Liver (tissue), 9 donors: ENCODE results near the gene CD46. TPM values are rescaled to one million over a fixed set of nuclear protein-coding genes. Genes with fewer than 3 reads are reported as not detected.

Experiments used
- DNase-seq: peaks from one replicate; pipeline ENCODE4 v3.0.0-alpha.2; 2017; ENCODE audit warnings: low spot score
- H3K27ac ChIP-seq, 2 donors: one replicate each; pipeline ENCODE4 v1.7.0; 2013; ENCODE audit warnings: inconsistent platforms in 2 of 2, low read length in 2 of 2, control low read depth in 1 of 2, low read depth in 1 of 2, mild to moderate bottlenecking in 1 of 2
- H3K27me3 ChIP-seq, 4 donors: one replicate each; pipeline versions ENCODE4 v1.6.1 to v1.7.0; 2013; ENCODE audit warnings: low read length in 3 of 4, inconsistent platforms in 1 of 4, mild to moderate bottlenecking in 1 of 4, moderate library complexity in 1 of 4; ENCODE audit not compliant: control insufficient read depth in 4 of 4, insufficient read depth in 4 of 4
- H3K36me3 ChIP-seq, 4 donors: one replicate each; pipeline versions ENCODE4 v1.6.1 to v1.7.0; 2013; ENCODE audit warnings: low read length in 3 of 4, mild to moderate bottlenecking in 3 of 4, low read depth in 1 of 4, moderate library complexity in 1 of 4; ENCODE audit not compliant: control insufficient read depth in 4 of 4, insufficient read depth in 3 of 4
- H3K4me1 ChIP-seq, 4 donors: one replicate each; pipeline versions ENCODE4 v1.6.1 to v1.7.0; 2013; ENCODE audit warnings: low read length in 3 of 4, mild to moderate bottlenecking in 3 of 4, moderate library complexity in 1 of 4; ENCODE audit not compliant: control insufficient read depth in 4 of 4, insufficient read depth in 4 of 4
- H3K4me3 ChIP-seq, 3 donors: one replicate each; pipeline versions ENCODE4 v1.6.1 to v1.7.0; 2013; ENCODE audit warnings: low read length in 3 of 3, control low read depth in 1 of 3, low read depth in 1 of 3, mild to moderate bottlenecking in 1 of 3
- H3K9ac ChIP-seq, 2 donors: one replicate each; pipeline ENCODE4 v1.7.0; 2013; ENCODE audit warnings: low read length in 2 of 2, mild to moderate bottlenecking in 2 of 2, moderate library complexity in 2 of 2, control low read depth in 1 of 2, low read depth in 1 of 2
- H3K9me3 ChIP-seq, 4 donors: one replicate each; pipeline versions ENCODE4 v1.6.1 to v1.7.0; 2013; ENCODE audit warnings: low read length in 3 of 4; ENCODE audit not compliant: control insufficient read depth in 4 of 4
- CTCF ChIP-seq: fragments of 150-350 bp; IDR thresholded peaks from 2 replicates; pipeline ENCODE4 v1.5.1; 2017; ENCODE audit warnings: improper control_type of control experiment, low read depth, low read length; ENCODE audit not compliant: missing input control
- EGR1 ChIP-seq, 2 donors: IDR thresholded peaks; 2 replicates each; pipeline ENCODE4 v1.6.1; 2016 to 2018; ENCODE audit warnings: antibody characterized with exemption in 2 of 2, low read depth in 2 of 2
- FOXA1 ChIP-seq: IDR thresholded peaks from 2 replicates; pipeline ENCODE4 v1.6.1; 2016; ENCODE audit warnings: antibody characterized with exemption
- FOXA2 ChIP-seq: IDR thresholded peaks from 2 replicates; pipeline ENCODE4 v1.6.1; 2016; ENCODE audit warnings: antibody characterized with exemption
- GABPA ChIP-seq, 2 donors: IDR thresholded peaks in 1 of 2; conservative IDR thresholded peaks in 1 of 2; 2 replicates each; pipeline ENCODE4 v1.6.1; 2016; ENCODE audit warnings: antibody characterized with exemption in 2 of 2, mild to moderate bottlenecking in 1 of 2, moderate library complexity in 1 of 2
- HNF4A ChIP-seq, 2 donors: conservative IDR thresholded peaks; 2 replicates each; pipeline ENCODE4 v1.6.1; 2016; ENCODE audit warnings: antibody characterized with exemption in 2 of 2, mild to moderate bottlenecking in 2 of 2
- HNF4G ChIP-seq: IDR thresholded peaks from 2 replicates; pipeline ENCODE4 v1.6.1; 2016; ENCODE audit warnings: antibody characterized with exemption
- JUND ChIP-seq, 2 donors: IDR thresholded peaks; 2 replicates each; pipeline ENCODE4 v1.6.1; 2016; ENCODE audit warnings: antibody characterized with exemption in 2 of 2
- MAX ChIP-seq: IDR thresholded peaks from 2 replicates; pipeline ENCODE4 v1.6.1; 2016; ENCODE audit warnings: antibody characterized with exemption
- NR2F2 ChIP-seq: IDR thresholded peaks from 2 replicates; pipeline ENCODE4 v1.6.1; 2016; ENCODE audit warnings: antibody characterized with exemption
- RAD21 ChIP-seq, 2 donors: IDR thresholded peaks; 2 replicates each; pipeline ENCODE4 v1.6.1; 2016; ENCODE audit warnings: antibody characterized with exemption in 2 of 2, mild to moderate bottlenecking in 2 of 2
- REST ChIP-seq: IDR thresholded peaks from 2 replicates; pipeline ENCODE4 v1.6.1; 2016; ENCODE audit warnings: antibody characterized with exemption, mild to moderate bottlenecking
- RXRA ChIP-seq, 2 donors: IDR thresholded peaks; 2 replicates each; pipeline ENCODE4 v1.6.1; 2017 to 2018; ENCODE audit warnings: antibody characterized with exemption in 2 of 2, mild to moderate bottlenecking in 1 of 2
- SP1 ChIP-seq: IDR thresholded peaks from 2 replicates; pipeline ENCODE4 v1.6.1; 2018; ENCODE audit warnings: antibody characterized with exemption, mild to moderate bottlenecking
- TAF1 ChIP-seq: conservative IDR thresholded peaks from 2 replicates; pipeline ENCODE4 v1.6.1; 2016; ENCODE audit warnings: antibody characterized with exemption, mild to moderate bottlenecking
- YY1 ChIP-seq: IDR thresholded peaks from 2 replicates; pipeline ENCODE4 v1.6.1; 2016; ENCODE audit warnings: antibody characterized with exemption, mild to moderate bottlenecking
- ZBTB33 ChIP-seq: IDR thresholded peaks from 2 replicates; pipeline ENCODE4 v1.6.1; 2016; ENCODE audit warnings: antibody characterized with exemption
- WGBS: extraction: QIAGEN DNeasy Blood & Tissue Kit; methylation state at CpG from one replicate; pipeline ENCODE4 v1.1.7; 2013; 5-methylcytosine and 5-hydroxymethylcytosine counted together
- polyA plus RNA-seq, 2 donors: library from polyadenylated mRNA; stranded (reverse) in 1 of 2; unstranded in 1 of 2; fragments of 200-250 nt in 1 of 2; fragments of >200 nt in 1 of 2; fragmentation: Nextera tagmentation in 1 of 2; extraction: Ambion mirVana in 1 of 2; gene quantifications; one replicate each; pipeline versions ENCODE4 v1.2.1 to v1.2.3, GENCODE V29; 2013 to 2015
- total RNA-seq, 2 donors: library from RNA; depleted of rRNA; stranded (reverse); fragments of >200 nt; gene quantifications; one replicate each; pipeline ENCODE4 v1.2.3, GENCODE V29; 2014
- TF ChIP-seq, protein P1 (sequence below): IDR thresholded peaks from 2 replicates; pipeline ENCODE4 v1.6.1; 2016; ENCODE audit warnings: antibody characterized with exemption
- donor health status: healthy.
- donor health status: healthy.
- donor health status: healthy.
- donor health status: healthy.
- donor health status: healthy.

CD46 gene
- total and polyA plus RNA-seq, 4 donors, result 71.3 to 177 (median 121) TPM

- no peaks in the 10 kb centered on the region for H3K27me3 ChIP-seq
- peaks cover 2 to 16% (median 14%) of the 10 kb centered on the region in 4 donors for H3K4me1 ChIP-seq
- no peaks in the 10 kb centered on the region for H3K9me3 ChIP-seq
- 77% methylated on average over 9 of the region's 9 CpGs for WGBS
- no peak overlapping the region for H3K27ac ChIP-seq
- no peak overlapping the region for H3K4me3 ChIP-seq
- H3K36me3 ChIP-seq, result no peaks in the 10 kb centered on the region
- TF ChIP-seq NR2F2 (no peak), GABPA (IDR thresholded peaks at IDR 0.05 in 1 of 2, conservative IDR thresholded peaks at IDR 0.05 in 1 of 2) (no peak), YY1 (no peak), FOXA2 (no peak), TAF1 (no peak), HNF4A (conservative IDR thresholded peaks at IDR 0.05) (no peak), ZBTB33 (no peak), RXRA (IDR thresholded peaks at IDR 0.05) (no peak), RAD21 (IDR thresholded peaks at IDR 0.05) (no peak), REST (no peak), MAX (no peak), EGR1 (IDR thresholded peaks at IDR 0.05; ENCODE audit: low read depth in 2 of 2) (no peak), JUND (IDR thresholded peaks at IDR 0.05) (no peak), HNF4G (no peak), SP1 (no peak), CTCF (no peak), FOXA1 (no peak)
- TF ChIP-seq, protein P1, sequence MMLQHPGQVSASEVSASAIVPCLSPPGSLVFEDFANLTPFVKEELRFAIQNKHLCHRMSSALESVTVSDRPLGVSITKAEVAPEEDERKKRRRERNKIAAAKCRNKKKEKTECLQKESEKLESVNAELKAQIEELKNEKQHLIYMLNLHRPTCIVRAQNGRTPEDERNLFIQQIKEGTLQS, result no peak
- H3K9ac ChIP-seq, result no peak overlapping the region
- no peak for DNase-seq
Observed at GRCh38 chr1:207831517-207832327, 79.9 kb downstream of the CD46 start.
